Activated effector memory CD4-positive, alpha-beta T cell treated with anti-CD3 and anti-CD28 coated beads, Interleukin-2, amount 50 U/mL, for 16 hours (primary cell): ENCODE data around the gene TSLP.
A peak's percentile ranks its signal among the peaks of the same experiment; 100 is the strongest.

Source experiments
- DNase-seq: peaks from one replicate; pipeline ENCODE4 v3.0.0-alpha.2; 2020

TSLP gene

DNA sequence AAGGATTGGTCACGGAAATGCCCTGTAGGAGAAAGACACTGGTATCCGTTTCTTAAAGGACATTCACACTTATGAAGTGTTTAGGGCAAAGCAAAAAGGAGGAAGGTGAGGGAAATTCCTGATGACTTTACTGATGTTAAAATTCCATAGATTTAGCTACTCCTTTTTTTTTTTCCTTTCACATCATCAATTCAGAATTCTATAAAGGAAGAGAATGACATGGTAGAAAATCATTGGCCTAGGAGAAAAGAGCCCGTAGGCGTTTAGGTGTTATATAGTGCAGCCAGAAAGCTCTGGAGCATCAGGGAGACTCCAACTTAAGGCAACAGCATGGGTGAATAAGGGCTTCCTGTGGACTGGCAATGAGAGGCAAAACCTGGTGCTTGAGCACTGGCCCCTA lies at the start of gene TSLP:
Gene TSLP (plus strand): TSS at position 301 of the 400 bp plus-strand sequence. CDS start 178 bp downstream, outside the sequence.
- no peak for DNase-seq

DNA sequence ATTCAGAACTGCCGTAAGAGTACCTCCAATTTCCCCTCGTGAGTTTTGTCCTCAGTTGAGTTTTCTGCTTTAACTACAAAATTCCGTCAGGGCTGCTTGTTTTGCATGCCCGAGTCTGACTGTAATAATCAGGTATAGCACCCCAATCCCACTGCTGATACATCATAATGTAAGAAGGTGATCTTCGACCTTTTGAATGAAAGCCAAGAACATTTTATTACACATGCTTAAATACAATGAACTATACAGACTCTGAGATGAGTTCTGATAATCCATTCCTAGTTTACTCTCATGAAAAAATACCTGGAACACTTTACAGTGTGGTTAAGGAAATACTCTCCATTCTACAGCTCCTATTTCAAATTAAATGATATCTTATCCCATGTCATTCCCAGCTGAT lies 49.2 kb upstream of the TSLP start:
- no peak for DNase-seq

DNA sequence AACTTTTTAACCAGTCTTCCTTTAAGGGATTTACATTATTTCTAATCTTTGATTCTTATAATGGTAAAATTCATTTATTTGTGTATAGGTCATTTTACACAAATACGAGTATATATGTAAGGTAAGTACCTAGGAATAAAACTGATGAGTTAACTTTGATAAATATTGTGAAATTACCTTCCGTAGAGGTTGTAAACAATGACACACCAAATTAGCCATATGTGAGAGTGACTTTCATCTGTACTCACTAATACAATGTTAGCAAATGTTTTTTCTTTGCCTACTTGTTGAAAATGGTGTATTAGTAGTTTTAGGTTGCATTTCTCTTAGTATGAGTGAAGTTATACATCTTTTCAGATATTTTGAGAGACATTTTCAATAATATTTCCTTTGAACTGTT lies 42.6 kb upstream of the TSLP start:
- no peak for DNase-seq

DNA sequence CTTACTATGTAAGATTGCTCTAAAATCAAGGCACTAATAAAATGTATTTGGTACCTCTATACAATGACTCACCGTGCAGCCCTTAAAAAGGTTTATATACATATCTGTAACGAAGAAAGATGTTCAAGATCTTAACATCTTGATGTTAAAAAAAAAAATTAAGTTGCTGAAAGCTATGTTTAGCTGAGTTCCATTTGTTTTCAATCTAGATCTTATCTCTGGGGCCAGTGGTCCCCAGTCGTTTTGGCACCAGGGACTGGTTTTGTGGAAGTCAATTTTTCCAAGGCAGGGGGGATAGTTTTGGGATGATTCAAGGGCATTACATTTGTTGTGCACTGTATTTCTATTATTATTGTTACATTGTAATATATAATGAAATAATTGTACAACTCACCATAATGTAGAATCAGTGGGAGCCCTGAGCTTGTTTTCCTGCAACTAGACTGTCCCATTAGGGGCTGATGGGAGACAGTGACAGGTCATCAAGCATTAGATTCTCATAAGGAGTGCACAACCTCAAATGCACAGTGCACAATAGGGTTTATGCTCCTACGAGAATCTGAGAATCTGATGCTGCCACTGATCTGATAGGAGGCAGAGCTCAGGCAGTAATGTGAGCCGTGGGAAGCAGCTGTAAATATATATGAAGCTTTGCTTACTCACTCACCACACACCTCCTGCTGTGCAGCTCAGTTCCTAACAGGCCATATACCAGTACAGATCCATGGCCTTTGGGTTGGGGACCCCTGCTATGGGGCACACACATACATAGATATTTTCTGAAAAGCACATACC lies 27.6 kb upstream of the TSLP start:
- no peak for DNase-seq

DNA sequence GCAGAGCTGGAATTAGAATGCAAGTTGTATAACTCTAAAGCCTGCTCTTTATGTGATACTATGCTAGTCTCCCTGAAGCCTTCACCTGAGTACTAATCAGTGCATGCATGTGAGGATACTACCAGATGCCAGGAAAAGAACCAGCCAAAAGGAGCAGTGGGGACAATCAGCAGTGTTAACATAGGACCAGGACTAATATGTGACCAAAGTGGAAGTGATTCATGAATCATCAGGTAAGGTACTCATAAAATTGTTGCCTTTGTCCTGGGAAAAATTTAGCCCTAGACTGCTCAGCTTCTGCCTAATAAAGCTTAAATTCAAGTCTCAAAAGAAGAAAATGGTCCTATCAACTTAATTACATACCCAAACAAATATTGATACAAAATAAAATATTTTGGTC lies 13.4 kb upstream of the TSLP start:
- DNase-seq, result no peak

DNA sequence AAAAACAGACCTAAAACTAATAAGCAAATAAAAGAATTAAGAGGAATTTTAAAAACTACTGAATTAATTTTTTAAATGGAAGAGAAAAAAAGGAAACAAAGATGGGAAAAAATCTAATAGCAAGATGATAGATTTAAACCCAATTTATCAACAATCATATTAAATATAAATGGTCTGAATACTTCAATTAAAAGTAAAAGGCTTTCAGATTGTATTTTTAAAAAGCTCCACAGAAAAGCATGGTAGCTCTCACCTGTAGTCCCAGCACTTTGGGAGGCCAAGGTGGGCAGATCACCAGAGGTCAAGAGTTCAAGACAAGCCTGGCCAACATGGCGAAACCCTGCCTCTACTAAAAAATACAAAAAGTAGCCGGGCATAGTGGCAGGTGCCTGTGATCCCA lies 11.3 kb upstream of the TSLP start:
- no peak for DNase-seq

DNA sequence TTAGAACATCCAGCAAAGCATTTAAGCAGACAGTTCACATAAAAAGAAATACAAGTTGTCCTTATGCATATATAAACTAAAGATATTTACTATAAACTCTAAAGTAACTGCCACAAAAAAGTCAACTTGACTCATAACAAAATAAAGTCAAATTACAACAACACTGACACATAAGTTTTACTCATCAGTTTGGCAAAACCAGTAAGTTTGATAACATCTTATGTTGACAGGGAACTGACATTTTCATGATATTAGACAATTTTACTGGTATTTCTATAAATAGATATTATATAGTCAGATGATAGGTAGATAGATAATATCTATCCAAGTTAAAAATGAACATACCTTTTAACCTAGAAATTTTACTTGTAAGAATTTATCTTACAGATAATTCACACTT lies 9.9 kb upstream of the TSLP start:
- no peak for DNase-seq

DNA sequence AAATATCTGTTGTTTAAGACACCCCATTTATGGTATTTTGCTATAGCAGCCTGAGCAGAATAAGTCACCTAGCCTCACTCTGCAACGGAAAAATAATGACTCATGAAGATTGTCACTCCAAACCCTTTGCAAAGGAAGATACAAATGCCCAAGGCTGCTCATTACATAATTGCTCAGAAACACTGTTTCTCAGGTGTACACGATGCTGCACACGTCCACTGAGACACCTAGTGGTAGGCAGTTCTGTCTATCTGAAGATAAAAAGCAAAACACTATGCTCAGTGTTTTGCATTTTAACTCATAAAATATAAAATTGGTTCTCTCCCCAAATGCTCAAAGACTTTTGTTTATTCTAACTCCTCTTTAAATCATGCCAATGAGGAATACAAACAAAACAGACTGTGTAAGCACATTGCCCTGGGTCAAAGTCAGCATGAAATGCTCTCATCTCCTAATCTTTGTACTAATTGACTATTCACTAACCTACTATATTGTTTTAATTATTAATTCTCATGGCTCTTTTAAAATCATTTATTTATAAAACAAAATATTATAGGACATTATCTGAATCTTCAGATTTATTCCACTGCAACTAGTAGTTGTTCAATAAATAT lies 7.7 kb upstream of the TSLP start:
- no peak for DNase-seq

DNA sequence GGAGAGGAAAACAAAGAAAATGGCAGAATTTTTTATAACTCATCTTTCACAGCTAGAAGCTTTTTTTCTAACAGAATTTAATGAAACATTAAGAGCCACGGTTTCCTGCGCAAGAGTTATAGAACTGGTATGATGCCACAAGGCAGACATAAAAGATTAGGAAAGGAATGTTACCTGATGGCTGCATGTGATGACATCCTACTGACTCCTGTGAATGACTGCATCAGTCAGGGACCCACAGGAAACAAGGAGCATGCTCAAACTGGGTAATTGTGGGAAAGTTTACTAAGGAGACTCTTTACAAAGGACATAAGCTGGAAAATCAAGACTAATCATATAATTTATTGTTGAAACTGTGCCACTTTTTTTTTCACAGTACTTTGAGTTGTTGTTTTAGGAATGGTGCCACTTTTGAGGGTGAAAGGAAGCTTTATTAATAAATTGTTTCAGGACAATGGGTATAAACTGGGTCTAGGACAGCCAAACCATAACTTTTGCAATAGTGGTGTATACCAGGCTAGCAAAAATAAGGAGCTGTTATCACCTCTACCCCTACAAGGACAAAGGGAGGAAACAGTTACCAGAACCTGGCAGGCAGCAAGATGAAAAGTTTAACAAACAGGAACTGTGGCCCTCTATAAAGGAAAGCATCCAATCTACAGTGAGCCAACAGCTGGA lies 5.1 kb upstream of the TSLP start:
- DNase-seq, result no peak

DNA sequence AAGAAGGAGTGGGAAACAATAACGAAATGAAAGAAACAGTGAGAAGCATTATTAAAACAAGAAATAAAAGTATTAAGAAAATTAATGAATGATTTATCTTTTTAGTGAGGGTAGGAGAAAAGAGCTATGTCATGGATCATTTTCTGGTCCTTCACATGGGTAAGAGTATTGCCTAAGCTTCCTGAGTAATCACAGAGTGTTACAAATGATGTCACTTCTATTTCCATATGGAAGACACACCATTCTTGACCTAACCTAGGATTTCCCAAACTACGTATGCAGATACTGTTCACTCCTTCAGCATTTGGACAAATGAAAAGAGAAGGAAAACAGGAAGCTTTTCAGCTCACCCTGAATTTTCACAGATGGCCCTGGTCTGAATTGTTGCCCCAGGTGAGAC lies 3.3 kb upstream of the TSLP start:
- no peak for DNase-seq

DNA sequence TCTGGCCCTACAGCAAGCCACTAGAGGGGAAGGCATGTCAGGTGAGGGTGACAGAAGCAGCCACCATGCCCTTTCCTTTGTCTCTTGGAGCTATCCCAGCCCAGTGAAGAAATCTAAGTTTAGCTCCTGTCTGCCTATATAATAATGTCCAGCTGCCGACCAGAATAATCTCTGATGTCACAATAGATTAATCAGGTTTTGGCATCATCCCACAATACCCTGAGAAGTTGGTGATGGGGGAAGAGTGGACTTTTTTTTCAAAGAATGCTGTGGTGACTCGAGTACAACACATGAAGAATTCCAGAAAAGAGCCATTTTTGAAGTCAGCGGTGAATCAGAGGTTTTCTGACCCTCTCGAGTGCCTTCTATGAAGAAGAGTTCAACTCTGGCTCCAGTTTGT lies 1.7 kb upstream of the TSLP start:
- DNase-seq, result no peak

DNA sequence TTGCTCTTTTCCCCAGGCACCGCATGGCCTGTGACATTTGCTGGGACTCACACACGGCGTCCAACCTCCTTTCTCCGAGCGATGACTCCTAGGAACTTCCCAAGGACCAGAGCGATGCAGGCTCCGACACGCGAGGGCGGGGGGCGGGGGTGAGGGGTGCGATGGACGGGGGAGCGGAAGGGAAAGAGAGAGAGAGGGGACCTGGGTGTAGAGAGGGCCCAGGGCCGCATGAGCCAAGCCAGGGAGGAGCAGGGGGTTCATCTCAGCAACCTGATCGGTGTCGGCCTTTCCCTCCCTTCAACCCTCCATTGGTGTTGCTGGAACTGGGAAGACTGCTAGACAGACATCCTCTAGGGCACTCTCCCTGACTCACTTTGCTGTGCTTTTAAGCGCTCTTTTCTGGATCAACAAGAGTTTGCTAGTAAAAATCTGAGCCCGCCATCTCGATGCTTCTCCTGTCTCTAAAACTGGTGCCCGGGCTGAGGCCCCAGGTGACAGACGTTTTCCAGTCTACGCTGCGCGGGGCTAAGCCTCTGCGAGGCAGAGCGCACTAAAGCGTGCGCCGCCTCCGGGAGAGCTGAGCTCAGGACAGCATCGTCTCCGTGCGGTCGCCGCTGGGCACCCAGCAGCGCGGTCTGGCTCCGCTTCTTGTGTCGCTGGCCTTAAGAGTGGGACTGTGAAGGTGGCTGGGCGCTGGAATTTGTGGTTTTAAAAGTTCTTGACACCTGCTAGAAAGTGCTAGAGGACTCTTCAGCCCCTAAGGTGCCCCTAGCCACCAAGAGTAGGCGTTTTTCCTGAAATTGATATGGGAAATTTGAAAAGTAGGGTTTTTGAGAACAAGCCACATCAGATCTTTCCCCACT lies 1.0 kb upstream of the TSLP start:
- peak; percentile 66 for DNase-seq

DNA sequence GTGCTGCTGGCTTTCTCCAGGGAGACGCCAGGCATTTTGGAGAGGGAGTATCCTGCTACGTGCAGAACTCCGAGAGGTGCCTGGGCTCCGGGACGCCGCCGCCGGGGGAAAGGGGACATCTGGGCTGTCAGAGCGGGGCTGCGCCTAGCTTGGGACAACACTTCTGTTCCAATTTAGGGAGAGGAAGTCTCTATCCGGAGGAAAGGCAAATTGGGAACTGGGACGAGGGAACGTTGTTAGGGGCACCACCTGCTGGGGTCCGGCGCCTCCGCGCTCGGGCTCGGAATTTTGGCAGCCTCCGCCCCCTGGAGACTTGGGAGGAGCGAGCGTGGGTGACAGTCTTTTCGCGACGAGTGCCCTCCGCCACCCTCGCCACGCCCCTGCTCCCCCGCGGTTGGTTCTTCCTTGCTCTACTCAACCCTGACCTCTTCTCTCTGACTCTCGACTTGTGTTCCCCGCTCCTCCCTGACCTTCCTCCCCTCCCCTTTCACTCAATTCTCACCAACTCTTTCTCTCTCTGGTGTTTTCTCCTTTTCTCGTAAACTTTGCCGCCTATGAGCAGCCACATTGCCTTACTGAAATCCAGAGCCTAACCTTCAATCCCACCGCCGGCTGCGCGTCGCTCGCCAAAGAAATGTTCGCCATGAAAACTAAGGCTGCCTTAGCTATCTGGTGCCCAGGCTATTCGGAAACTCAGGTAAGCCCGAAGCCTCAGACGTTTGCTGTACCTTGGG lies 1.6 kb downstream of the TSLP start:
- DNase-seq, result peak; percentile 86

DNA sequence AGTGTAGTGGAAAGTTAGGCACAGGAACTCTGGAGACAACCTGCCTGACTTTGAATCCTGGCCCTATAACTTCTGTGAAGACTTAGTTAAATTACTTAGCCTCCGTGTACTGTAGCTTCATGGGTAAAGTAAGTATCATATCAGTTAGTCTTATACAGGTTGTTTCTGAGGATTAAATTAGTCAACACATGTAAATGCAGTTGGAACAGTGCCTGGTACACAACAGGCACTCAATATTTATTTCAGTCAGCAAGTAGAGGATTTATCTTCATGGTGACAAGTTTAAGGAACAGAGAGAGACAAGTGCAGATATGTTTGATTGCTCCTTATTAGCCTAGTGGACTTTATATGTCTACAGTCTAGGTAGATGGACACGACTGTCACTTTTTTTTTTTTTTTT lies 2.7 kb downstream of the TSLP start:
- DNase-seq, result no peak

DNA sequence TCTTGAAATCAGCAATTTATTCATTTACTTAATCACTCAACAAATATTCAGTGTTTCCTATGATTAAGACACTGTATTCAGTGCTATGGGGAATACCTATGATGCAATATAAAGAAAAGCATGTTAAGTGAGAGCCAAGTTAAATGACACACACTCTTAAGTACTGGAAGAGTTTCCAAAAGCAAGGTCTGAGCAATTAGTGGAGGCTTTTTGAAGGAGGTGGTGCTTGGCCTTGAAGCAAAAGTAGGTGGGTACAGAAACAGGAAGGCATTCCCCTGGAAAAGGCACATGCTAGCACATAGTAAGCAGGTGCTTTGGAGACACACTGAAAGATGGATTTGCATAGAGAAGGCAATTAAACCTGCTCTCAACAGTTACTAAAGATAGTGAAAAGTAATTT lies 4.0 kb downstream of the TSLP start:
- no peak for DNase-seq

DNA sequence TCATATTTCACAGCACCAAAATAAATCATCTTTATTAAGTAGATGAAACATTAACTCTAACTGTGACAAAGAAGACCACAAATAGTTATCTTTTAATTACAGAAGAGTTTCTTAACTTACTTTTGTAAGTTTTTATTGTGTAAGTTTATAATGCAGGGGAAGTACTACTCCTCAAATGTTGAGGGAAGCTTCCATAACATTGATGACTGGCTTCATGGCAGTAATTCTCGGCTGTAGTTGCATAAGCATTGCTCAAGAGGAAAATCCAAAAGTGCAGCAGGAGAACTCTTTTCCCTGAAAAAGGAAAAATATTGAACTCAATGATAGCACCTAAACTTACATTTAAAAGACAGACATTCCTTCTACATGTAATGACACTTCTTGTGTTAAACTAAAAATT lies 4.6 kb downstream of the TSLP start:
- no peak for DNase-seq

DNA sequence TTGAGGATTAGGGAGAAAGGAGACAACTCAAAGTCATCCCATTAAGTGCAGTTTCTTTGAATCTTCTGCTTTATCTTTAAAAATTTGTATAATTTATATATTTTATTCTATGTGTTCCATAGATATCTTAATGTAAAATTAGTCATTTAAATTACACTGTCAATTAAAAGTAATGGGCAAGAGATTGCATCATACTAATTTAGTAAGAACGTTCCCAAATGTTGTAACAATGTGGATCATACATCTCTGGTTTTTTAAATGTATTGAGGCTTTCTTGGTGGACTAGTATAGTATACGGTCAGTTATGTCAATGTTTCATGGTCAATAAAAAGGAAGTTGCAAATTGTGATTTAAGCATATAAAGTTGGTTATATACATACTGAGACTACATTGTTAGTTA lies 6.2 kb downstream of the TSLP start:
- DNase-seq, result no peak

DNA sequence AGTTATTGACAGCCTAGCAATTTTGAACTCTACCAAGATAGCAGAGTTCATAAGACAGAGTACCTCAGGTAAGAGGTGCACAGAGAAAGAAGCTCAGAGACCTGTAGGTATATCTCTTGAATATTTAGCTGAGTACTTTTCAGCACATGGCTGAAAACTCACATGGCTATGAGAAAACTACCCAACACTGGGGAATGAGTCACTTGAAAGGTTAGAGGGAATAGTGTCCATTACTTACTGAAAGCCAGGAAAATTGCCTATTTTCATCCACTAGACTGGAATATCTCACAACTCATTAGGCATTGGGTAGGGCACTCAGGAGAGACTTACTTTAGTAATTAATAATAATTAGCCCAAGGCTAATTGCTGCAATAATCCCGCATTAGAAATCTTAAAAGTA lies 8.3 kb downstream of the TSLP start:
- DNase-seq, result no peak

DNA sequence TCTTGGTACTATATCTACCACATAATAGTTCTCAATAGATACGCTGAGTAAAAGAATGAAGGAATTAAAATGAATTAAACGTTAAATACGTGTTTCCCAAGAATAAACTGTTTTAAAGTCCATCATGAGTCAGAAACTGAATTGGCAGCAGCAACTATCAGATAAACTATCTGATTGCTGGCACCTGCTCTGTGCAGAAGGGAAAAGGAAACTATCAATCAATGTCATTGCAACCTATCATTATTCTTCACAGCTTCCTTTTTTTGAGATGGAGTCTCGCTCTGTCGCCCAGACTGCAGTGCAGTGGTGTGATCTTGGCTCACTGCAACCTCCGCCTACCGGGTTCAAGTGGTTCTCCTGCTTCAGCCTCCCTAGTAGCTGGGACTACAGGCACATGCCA lies 11.8 kb downstream of the TSLP start:
- DNase-seq, result no peak

DNA sequence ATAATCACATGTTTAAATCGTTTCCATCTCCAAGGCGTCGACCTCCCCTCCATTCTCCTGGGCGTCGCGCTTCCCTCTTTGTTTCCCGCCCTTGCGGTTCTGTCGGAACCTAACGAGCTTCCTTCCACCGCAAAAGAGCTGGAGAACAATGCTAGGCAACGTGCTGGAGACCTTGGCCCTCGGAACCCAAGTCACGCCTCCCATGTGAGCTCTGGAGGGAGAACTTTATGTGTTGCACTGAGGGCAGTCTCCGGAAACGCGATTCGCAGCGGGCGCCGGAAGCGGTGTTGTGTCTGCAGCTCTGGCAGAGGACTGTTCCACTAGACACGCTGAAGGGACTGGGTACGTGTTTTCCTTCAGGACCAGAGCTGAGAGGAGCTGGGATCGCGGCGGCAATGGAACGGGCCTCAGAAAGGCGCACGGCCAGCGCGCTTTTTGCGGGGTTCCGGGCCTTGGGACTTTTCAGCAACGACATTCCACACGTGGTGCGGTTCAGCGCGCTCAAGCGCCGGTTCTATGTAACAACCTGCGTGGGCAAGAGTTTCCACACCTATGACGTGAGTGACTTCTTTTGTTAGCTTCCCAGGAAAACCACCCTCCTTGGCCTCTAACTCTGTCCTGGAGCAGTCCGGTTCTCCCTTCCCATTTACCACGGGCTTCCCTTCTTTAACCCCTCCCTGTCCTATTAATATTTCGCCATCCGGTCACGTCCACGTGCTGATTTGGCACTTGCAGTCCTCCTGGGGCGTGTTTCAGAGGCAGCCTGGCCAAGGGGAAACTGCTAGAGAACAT lies 20.7 kb downstream of the TSLP start, which contains the start of gene WDR36:
Gene WDR36 (plus strand): TSS at position 287 of the 792 bp plus-strand sequence. CDS start 109 bp downstream, at position 396.
- peak; percentile 95 for DNase-seq

DNA sequence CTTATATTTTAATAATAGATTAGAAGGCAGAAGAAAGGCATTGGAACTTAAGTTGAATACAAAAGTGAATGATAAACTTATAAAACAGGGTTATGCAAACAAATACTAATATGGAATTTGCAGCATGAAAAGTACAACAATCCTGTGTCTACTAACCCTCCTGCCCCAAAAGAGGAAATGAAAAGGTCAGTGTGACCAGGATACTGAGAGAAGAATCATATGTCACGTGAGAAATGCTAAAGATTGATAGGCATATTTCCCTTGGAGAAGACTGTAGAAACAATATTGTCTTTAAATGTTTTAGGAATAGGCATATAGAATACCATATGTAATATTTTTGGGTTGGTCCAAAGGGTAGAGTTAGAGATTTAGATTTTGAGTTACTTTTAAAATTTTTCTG lies 24.5 kb downstream of the TSLP start:
- no peak for DNase-seq
